ENCODE data around the gene KLHL6.
"Not testable (repeated sequence)": the region's sequence is repeated elsewhere in the genome, so short reads cannot be mapped to it uniquely, and the experiment has no call there.

KLHL6 gene

DNA sequence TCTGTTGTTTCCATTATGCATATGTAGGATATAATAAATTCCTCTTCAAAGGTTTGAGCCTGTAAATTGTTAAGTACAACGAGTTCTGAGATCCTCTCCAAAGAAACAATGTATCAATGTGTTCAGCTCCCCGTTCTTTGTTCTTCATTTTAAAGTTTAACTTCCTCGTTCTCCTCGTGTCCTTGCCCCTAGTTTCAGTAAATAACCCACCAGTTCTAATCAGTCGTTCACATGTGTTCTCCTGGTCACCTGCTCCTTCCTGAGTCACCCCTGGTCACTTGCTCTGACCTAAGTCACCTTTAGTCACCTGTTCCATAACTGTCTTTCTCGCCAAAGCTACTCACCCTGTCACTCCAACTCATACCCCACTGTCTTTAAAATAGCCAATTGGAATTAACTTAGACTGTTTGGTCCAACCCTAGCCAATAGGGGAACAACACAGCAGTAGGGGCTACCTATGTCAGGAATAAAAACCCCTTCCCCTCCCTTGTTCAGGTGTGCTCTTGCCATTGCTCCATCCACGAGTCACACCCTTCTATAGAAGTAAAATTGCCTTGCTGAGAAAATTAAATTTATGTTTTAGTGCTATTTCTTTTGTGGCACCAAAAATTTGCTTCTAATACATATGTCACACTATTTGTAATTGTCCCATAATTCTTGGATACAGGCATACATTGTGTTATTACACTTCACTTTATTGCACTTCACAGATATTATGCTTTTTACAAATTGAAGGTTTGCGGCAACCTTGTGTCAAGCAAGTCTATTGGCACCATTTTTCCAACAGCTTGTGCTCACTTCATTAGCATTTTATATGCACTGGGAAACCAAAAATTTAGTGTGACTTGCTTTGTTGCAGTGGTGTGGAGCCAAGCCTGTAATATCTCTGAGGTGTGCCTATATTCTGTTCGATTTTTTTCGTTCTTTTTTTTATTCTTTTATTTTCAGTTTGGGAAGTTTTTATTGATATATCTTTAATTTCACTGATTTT is 111.8 kb downstream of the KLHL6 start:
- DNase-seq, result no peak

DNA sequence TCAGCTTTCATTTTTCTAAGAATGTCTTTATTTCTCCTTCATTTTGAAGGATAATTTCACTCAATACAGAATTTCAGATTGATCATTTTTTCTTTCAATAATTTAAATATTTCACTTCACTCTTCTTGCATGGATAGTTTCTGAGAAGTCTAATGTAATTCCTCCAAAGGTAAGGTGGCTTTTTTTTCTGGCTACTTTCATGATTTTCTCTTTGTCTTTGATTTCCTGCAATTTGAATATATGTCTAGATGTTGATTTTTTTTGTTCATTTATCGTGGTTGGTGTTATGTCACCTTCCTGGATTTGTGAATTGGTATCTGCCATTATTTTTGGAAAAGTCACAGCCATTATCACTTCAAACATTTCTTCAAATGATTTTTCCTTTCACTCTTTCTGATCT is 112.5 kb downstream of the KLHL6 start:
- no peak for DNase-seq

DNA sequence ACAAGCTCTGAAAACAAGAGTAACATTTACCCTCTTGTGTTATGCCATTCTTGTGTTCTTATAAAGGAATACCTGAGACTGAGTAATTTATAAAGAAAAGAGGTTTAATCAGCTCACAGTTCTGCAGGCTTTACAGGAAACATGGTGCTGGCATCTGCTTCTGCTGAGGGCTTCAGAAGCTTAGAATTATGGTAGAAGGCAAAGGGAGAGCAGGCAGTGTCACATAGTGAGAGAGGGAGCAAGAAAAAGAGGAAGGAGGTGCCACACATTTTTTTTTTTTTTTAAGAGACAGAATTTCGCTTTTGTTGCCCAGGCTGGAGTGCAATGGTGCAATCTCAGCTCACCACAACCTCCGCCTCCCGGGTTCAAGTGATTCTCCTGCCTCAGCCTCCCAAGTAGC is 115.0 kb downstream of the KLHL6 start:
- DNase-seq, result not testable (repeated sequence)

DNA sequence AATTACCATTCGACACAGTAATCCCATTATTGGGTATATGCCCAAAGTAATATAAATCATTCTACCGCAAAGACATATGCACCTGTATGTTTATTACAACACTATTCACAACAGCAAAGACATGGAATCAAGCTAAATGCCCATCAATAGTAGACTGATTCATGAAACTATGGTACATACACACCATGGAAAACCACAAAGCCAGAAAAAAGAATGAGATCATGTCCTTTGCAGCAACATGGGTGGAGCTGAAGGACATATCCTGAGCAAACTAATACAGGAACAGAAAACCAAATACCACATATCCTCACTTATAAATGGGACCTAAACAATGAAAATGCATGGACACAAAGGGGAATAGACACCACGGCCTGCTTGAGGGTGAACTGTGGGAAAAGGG is 116.0 kb downstream of the KLHL6 start:
- DNase-seq, result no peak

DNA sequence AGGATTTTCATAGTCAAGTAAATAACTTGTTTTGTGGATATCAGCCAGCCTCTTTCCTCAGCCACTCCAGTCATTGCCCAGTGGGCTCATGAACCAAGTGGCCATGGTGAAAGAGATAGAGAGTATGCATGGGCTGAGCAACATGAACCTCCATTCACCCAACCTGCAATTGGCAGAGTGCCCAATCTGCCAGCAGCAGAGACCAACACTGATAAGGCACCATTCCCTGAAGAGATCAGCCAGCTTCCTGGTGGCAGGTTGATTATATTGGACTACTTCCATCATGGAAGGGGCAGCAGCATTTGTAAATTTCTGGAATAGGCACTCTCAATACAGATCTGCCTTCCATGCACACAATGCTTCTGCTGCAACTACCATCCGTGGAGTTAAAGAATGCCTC is 116.8 kb downstream of the KLHL6 start:
- no peak for DNase-seq

DNA sequence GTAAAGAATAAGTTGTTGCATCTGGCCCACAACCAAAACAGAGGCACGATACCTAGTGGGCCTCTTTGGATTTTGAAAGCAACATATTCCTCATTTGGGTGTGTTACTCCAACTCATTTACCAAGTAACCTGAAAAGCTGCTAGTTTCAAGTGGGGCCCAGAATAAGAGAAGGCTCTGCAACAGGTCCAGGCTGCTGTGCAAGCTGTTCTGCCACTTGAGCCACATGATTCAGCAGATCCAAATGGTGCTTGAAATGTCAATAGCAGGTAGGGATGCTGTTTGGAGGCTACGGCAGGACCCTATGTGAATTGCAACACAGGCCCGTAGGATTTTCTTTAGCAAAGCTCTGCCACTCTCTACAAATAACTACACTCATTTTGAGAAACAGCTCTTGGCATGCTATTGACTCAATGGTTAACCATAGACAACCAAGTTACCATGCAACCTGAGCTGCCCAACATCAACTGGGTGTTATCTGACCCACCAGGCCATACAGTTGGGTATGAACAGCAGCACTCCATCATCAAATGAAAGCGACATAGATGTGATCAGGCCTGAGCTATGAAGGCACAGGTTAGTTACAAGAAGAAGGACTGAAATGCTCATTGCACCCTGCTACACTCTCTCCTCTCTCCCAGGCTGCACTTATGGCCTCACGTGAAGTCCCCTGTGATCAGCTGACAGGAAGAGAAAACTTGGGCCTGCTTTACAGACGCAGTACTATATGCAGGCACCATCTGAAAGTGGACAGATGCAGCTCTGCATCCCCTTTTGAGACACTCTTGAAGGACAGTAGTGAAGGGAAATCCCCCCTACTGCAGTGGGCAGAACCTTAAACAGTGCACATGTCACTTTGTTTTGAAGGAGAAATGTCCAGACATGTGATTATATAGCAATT is 117.6 kb downstream of the KLHL6 start:
- DNase-seq, result no peak
